A549 treated with AZD9567 at 1 μM for 4 hours (cell line): Measurements from ENCODE around the gene KLHL6. TPM values are rescaled to one million over a fixed set of nuclear protein-coding genes. Genes with fewer than 3 reads are reported as not detected.

ENCODE experiments used
- total RNA-seq: library from RNA; stranded (reverse); fragments of 200-300 nt; extraction: Qiagen RNA extraction; gene quantifications from 5 replicates; pipeline ENCODE4 v1.2.3, GENCODE V29; 2022; ENCODE audit not compliant: insufficient read depth

KLHL6 gene, protein sequence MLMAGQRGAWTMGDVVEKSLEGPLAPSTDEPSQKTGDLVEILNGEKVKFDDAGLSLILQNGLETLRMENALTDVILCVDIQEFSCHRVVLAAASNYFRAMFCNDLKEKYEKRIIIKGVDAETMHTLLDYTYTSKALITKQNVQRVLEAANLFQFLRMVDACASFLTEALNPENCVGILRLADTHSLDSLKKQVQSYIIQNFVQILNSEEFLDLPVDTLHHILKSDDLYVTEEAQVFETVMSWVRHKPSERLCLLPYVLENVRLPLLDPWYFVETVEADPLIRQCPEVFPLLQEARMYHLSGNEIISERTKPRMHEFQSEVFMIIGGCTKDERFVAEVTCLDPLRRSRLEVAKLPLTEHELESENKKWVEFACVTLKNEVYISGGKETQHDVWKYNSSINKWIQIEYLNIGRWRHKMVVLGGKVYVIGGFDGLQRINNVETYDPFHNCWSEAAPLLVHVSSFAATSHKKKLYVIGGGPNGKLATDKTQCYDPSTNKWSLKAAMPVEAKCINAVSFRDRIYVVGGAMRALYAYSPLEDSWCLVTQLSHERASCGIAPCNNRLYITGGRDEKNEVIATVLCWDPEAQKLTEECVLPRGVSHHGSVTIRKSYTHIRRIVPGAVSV
- total RNA-seq = not detected in 5 replicates

DNA sequence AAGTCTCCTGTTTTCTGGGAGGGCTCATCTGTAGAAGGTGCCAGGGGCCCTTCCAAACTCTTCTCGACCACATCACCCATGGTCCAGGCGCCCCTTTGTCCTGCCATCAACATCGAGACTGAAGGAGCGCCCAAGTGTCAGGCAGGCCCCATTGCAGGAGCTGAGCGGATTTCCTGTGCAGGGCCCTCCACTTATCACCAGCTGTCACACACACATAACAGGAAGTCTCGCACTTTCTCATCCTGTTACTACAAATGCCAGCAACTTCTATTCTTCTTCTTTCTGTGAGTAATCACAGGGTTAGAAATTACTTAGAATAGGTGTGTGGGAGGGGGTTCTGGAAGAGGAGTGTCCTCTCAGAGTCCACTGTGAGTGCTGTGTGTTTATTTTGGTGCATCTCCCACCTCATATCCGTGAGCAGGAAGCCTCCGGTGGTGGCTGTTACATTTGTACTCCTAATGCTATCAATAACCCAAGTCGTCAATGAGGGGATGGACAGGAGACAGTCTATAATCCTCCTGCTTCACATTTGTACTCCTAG, at the start of gene KLHL6:
TSS of gene KLHL6 (minus strand) at position 166 of the 541 bp plus-strand sequence. CDS start at position 113, 53 bp downstream.

Other genes starting within 250 kb of the KLHL6 start
- gene MCF2L2, start 127.1 kb downstream of the KLHL6 start, total RNA-seq = 0.13 to 0.26 TPM (median 0.17 TPM) in 4 of 5 replicates, not detected in the other
- 5.1 to 8.8 TPM (median 6.5 TPM) in 5 replicates for gene KLHL24, start 79.9 kb upstream of the KLHL6 start, total RNA-seq
- 10.5 to 14.0 TPM (median 12.0 TPM) in 5 replicates for gene YEATS2, start 142.1 kb upstream of the KLHL6 start, total RNA-seq